MV-4-11 (cell line): ENCODE measurements around the gene DNAJC16.
"Not testable (repeated sequence)": the region's sequence is repeated elsewhere in the genome, so short reads cannot be mapped to it uniquely, and the experiment has no call there.

ENCODE experiments used
- DNase-seq: peaks from one replicate; lab custom pipeline; 2025; lab: John Stamatoyannopoulos, UW

The DNAJC16 gene

DNA sequence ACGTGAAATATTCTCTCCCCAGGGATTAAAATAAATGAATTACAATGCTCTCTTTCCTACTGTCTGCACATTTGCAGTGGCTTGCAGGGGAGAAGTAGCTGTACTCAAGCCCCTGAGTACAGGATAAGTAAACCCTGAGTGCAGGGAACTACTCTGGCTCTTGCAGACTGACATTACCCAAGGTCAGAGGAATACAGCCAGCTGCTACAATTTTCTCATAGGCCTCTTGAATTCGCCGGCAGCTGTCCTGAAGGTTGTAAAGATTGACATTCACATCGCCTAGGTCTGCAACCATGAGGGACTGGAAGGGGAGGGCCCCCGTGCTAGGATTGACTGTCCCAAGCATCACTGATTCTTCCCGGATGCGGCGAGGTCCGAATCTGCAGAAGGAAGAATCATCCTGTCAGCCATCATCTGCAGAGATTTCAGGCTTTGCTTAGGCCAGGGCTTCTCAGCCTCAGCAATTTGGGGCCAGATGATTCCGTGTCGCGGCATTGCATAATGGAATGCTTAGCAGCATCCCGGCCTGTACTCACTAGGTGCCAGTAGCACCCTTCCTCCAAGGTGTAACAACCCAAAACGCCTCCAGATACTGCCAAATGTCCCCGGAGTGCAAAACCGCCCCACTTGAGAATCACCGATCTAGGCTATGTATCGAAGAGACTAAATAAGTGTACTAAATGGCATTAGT is 56.5 kb downstream of the DNAJC16 start:
- DNase-seq: no peak

DNA sequence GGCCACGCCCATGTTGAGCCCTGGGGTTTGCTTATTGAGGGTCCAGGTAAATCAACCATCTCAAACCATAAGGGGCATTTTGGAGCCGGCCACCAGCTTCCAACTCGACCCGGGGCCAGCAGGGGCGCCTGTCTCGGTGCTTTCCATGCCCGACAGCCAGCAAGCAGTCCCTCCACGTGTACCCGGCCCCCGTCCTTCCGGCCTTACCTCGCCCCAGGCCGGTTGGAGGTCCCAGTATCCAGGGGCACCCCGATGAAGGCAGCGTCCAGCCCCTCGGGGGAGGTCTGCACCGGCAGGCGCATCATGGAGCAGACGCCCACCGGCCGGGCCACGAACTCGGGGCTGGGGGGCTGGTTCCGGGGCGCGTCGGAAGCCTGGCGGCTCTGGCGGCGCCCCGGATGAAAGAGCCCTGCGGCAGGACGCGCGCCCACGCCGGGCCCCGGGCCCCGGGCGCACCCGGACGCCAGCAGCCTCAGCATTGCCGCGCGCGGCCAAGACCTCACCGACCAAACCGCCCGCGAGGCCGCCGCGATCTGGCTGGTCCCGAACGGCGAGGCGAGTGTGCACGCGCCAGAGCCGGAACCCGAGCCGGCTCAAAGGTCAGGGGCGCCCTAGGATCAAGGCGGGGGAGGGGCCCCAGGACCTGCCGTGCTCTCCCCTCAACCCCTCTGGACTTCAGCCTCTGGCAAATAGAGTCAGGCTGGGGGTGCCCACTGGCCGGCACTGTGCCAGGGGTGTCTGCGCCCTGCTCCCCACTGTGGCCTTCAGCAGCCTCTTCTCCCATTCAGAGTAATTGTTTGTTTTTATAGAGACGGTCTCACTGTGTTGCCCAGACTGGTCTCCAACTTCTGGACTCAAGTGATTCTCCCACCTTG is 58.1 kb downstream of the DNAJC16 start, which contains the start of gene AGMAT:
AGMAT (minus strand) TSS at position 563 of the 875 bp plus-strand sequence; CDS start at position 479, 84 bp downstream.
- peak; percentile 39 for DNase-seq

GRCh38 chr1:15592285-15592684 is 65.6 kb downstream of the DNAJC16 start:
- DNase-seq: no peak

GRCh38 chr1:15595809-15596617 is 69.4 kb downstream of the DNAJC16 start:
- DNase-seq: no peak

DNA sequence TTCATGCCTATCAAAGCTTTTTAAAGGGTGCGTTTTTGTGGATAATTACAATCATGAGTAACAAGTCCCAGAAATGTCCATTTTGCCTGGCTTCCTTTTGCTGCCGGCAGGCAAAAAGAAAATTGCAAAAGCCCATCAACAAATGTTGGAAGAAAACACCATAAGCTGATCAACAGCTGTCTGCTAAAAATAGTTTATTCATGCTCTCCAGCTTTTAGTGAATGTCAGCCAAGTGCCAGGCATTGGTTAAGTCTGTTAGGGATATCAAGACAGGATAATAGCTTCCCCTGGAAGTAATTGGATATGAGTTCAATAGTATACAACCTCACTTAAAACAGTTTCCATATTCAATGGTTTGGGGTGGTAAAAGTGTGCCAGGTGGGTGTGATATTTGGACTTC is 71.8 kb downstream of the DNAJC16 start:
- no peak for DNase-seq

DNA sequence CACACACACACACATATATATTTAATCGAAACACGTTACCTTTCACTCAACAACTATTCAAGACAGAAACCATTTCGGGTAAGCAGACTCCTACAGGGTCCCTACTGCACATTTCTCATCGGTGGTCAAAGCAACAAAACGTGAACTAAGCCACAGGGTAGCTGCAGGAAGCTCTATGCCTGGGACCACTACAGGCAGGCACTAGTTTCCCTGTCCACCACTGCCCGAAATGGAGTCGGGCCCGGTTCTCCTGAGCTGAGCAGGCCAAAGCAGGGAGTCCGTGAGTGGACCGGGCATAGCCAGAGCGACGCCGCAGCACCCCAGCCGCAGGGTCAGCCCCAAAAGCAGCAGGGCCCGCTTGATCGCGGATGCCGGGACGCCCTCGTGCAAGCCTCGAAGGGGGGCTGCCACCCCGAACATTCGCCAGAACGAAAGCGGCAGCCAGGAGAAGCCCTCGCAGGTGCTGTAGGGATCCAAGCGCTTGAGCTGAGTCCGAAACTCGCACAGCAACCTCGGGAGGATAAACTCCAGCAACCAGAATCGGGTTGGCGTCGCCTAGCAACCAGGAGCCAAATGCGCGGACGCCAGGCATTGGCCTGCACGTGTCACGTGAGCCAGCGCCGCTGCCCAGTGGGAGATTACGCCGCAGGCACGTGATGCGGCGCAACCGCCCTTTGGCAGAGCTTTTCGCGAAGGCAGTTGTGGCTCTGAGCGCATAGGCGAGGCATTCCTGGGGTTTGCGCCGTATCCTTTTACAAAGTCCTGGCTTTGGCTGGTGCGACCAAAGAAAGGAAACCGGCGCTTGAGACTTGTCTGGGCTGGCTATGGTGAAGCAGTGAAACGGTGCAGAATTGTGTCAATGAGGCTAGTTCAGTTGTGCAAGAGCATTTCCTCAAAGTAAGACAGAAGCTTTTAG is 76.7 kb downstream of the DNAJC16 start:
- peak; percentile 95 for DNase-seq

- peak; percentile 47 for DNase-seq
Measured at GRCh38 chr1:15603966-15604282, 77.3 kb downstream of the DNAJC16 start.

DNA sequence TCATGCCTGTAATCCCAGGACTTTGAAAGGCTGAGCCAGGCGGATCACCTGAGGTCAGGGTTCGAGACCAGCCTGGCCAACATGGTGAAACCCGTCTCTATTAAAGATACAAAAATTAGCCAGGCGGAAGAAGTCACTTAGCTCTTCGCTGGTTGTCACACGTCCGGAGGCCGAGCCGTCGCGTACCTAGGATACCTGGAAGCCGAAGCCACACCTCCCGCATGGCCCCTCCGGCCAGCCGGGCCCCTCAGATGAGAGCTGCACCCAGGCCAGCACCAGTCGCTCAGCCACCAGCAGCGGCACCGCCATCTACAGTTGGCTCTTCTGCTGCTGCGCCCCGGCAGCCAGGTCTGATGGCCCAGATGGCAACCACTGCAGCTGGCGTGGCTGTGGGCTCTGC is 77.8 kb downstream of the DNAJC16 start:
- DNase-seq: not testable (repeated sequence)

GRCh38 chr1:15605398-15606383 is 79.0 kb downstream of the DNAJC16 start:
- DNase-seq: no peak

DNA sequence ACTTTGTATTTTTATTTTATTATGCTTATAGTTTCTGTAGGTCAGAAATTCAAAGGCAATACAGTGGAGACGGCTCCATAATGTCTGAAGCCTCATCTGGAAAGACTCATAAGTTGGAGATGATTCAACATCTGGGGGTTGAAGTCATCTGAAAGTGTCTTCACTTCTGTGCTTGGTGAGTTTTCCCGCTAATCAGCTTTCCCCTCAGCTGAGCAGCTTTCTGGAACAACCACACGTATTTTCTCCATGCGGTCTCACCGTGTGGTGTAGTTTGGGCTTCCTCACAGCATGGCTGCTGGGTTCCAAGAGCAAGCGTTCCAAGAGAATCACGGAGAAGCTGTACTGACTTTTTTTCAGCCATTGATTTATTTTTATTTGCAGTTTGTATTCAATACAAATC is 83.0 kb downstream of the DNAJC16 start:
- DNase-seq: no peak

- no peak for DNase-seq
Measured at GRCh38 chr1:15610167-15610566, 83.5 kb downstream of the DNAJC16 start.

DNA sequence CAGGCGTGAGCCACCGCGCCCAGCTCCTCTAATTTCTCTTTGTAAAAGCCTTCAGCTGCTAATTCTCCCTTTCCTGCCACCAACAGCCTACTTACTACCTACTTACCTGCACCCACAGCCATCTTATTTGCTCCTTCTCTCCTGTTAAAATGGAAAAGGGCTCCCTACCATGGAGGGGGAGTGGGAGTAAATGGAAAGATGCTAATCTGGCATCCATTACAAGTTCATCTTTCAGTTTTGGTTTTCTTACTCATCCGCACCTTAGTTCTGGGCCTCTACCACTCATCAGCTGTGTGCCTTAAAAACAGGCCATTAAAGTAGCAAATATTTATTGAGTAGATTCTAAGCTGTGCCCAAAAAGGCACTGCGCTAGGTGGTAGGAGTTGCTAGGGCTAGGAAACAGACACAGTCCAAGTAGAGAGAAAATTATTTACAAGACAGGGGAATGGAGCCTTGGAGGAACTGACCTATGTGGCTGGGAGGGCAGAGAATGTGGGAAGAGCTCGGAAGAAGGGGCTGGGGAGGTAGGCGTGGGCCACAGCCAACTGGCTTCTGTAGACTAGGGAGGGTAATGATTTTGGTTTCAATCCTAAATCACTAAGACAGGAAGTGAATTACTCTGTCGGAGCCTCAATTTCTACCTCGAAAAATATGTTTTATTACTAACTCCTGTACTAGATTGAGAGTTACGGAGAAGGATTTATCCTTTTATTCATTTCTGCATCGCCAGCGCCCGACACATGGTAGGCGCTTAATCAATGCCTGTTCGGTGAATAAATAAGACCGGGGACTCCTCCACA is 89.9 kb downstream of the DNAJC16 start:
- DNase-seq: no peak

DNA sequence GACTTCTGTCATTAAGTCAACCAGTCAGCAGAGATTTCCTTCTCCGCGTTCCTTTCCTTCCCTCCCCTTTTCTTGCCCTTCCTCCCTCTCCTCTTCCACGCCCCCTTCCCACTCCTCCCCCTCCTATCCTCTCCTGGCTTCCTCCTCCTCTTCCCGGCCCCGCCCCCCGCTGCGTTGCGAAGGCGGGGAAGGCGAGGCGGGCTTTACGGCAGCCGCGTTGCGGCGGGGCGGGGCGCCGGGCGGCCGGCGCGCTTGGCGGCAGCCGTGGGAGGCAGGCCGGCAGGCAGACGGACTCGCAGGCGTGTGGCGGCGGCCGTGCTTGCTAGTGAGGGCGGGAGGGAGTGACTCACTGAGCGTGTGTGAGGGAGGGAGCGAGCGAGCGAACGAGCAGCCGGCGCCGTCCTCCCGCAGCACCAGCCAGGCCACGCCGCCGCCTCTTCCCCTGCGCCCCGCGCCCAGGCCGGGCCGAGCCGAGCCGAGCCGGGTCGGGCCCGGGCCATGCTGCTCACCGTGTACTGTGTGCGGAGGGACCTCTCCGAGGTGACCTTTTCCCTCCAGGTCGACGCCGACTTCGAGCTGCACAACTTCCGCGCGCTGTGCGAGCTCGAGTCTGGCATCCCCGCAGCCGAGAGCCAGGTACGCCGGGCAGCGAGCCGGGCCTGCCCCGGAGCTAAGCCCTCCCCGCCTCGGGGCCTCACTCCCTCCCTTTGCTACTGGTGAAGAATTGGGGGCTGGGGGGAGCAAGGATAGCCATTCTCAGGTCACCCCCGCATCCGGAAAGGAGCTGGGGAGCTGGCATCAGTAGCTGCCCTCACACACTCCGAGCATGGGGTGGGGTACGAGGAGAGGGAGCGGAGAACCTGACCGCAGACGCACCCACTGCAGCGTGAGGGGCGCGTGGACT is 90.8 kb downstream of the DNAJC16 start, which contains the start of gene DDI2:
DDI2 (plus strand) TSS at position 286 of the 904 bp plus-strand sequence; CDS start at position 499, 213 bp downstream.
- peak; percentile 93 for DNase-seq

- peak; percentile 70 for DNase-seq
Measured at GRCh38 chr1:15618077-15618654, 91.5 kb downstream of the DNAJC16 start.

DNA sequence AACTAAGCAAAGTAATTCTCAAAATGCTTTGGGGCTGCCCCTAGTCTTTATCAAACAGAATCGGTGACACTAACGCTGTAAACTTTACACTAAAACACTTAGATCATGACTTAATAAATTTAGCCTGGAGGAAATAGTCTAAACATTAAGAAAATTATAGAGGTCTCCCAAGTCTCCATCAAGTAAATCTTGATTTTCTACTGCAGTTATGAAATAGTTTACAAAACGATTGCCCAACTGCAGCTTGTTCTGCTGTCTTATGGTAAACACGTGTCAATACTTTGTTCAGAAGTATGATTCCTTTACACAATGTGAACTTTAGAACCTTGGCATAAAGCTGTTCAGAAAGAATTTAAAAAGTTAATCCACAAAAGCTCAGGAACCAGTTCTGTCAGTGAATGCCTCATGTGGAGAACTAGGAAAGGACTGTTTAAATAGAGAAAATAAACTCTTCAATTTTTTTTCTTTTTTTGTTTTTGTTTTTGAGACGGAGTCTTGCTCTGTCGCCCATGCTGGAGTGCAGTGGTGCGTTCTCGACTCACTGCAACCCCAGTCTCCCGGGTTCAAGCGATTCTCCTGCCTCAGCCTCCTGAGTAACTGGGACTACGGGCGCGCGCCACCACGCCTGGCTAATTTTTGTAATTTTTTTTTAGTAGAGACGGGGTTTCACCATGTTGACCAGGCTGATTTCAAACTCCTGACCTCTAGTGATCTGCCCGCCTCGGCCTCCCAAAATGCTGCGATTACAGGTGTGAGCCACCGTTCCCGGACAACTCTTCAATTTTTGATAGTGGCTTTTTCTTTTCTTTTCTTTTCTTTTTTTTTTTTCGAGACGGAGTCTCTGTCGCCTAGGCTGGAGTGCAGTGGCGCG is 92.2 kb downstream of the DNAJC16 start:
- DNase-seq: peak; percentile 63

- DNase-seq: no peak
Measured at GRCh38 chr1:15620155-15620545, 93.5 kb downstream of the DNAJC16 start.
